Activated naive CD8-positive, alpha-beta T cell (primary cell): ENCODE results near the gene CNBD2.
"Not testable (repeated sequence)": the region's sequence is repeated elsewhere in the genome, so short reads cannot be mapped to it uniquely, and the experiment has no call there.

Source experiments
- H3K27ac Mint-ChIP-seq: one replicate; pipeline ENCODE4 v1.8.0; 2021; ENCODE audit warnings: mixed read lengths
- H3K27me3 Mint-ChIP-seq: one replicate; pipeline ENCODE4 v1.8.0; 2021; ENCODE audit warnings: mixed read lengths
- H3K36me3 Mint-ChIP-seq: one replicate; pipeline ENCODE4 v1.8.0; 2021; ENCODE audit warnings: mixed read lengths
- H3K4me1 Mint-ChIP-seq: one replicate; pipeline ENCODE4 v1.8.0; 2021; ENCODE audit warnings: low read depth, mixed read lengths
- H3K4me3 Mint-ChIP-seq: one replicate; pipeline ENCODE4 v1.8.0; 2021; ENCODE audit warnings: mild to moderate bottlenecking, mixed read lengths
- H3K9me3 Mint-ChIP-seq: one replicate; pipeline ENCODE4 v1.8.0; 2021; ENCODE audit warnings: low read depth, mixed read lengths

Gene CNBD2

GRCh38 chr20:36079486-36079885 lies 111.1 kb downstream of the CNBD2 start:
- Mint-ChIP-seq H3K27me3 (peaks cover 5% of the 10 kb centered on the region), H3K9me3 (no peaks in the 10 kb centered on the region), H3K36me3 (no peaks in the 10 kb centered on the region), H3K4me1 (no peaks in the 10 kb centered on the region), H3K27ac (no peak overlapping the region), H3K4me3 (no peak overlapping the region)

- not testable (repeated sequence) for H3K27ac Mint-ChIP-seq, H3K4me3 Mint-ChIP-seq, H3K4me1 Mint-ChIP-seq, H3K27me3 Mint-ChIP-seq, H3K9me3 Mint-ChIP-seq, H3K36me3 Mint-ChIP-seq
These were observed 111.6 kb downstream of the CNBD2 start for GRCh38 chr20:36079984-36080383.
